GM21423 (cell line): ENCODE measurements around the gene OGDHL.
"Not testable (repeated sequence)": the region's sequence is repeated elsewhere in the genome, so short reads cannot be mapped to it uniquely, and the experiment has no call there.

ENCODE experiments used
- ATAC-seq: cut with Tn5 transposase; IDR thresholded peaks from one replicate; pipeline ENCODE4 v1.9.1; 2021; ENCODE audit warnings: mild to moderate bottlenecking, moderate library complexity; ENCODE audit not compliant: unreplicated experiment

OGDHL gene

DNA sequence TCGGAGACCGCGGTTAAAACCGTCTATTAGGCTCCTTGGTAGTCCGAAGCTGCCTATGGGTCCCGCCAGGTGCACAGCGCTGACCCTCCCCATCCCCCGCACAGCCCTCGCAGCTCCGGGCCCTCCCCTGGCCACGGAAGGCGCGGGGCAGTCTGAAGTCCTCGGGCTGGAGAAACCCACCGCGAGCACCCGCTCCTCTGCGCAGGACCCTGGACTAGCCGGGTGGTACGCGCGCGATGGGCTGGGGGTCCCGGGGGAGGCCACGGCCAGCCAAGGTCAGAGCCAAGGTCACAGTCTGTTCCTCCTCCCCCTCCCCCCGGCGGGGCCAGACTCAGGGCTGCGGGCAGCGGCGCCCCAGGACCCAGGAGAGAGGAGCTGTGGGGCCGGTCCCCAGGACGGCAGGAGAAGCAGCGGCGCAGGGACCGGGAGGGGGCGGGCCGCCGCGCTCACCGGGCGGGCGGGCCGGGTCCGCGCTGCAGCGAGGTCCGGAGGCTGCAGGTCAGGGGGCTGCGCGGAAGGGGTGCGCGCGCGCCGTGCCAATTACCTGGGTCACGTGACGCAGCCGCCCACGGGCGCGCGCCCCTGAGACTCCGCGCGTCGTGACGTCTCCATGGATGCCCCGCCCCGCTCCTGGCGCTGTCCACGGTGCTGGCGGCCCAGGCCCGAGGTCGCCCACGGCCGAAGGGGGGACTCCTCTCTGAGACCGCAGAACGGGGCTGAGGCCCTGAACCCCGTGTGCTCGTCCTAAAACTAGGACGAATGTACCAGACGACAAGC is at the start of gene OGDHL:
Gene OGDHL (minus strand): TSS at position 535 of the 777 bp plus-strand sequence. CDS start 3,731 bp downstream, outside the sequence.
- no peak for ATAC-seq

- no peak for ATAC-seq
These were observed 41.9 kb upstream of the OGDHL start for GRCh38 chr10:49803988-49804387.

- ATAC-seq: no peak
These were observed 36.2 kb upstream of the OGDHL start for GRCh38 chr10:49798275-49798674.

DNA sequence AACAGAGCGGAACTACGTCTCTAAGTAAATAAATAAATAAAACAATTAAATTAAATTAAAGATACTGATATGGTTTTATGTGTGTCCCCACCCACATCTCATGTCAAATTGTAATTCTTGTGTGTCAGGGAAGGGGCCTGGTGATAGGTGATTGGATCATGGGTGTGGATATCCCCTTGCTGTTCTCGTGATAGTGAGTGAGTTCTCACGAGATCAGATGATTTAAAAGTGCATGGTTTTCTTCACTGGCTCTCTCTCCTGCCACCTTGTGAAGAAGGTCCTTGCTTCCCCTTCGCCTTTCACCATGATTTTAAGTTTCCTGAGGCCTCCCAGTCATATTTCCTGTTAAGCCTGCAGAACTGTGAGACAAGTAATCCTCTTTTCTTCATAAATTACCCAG is 29.0 kb upstream of the OGDHL start:
- ATAC-seq: no peak

DNA sequence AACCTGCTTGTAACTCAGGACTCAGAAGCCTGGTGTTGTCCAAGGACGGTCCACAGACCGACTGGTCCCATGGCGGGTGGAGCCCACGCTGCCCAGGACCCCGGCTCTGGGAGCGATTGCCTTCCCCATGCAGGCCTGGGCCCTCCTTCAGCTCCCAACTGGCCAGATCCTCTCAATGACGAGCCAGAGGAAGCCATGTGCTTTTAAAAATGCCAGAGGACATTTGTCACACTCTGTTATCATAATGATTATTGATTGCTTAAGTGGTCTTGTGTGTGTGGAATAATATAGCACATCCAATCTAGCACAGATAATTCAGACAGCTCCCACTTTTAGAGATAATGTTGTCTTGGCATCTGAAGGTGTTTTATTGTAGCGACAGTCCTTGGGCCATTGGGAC is 22.6 kb upstream of the OGDHL start:
- no peak for ATAC-seq

DNA sequence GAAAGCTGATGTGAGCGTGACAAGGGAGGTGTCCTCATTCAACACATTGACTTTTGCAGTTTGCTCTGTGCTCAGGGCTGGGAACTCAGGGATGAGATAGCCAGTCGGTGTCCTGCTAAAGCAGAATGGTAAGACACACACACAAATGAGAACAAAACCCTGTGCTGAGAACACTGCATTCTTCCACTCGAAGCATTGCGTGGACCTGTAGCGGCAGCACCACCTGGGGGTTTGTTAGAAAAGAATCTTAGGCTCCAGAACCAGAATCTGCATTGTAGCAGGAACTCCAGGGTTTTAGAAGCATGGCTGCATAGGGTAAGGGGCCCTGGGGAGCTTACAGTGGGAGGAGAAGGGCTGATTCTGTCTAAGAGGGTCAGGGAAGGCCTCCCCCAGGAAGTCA is 21.5 kb upstream of the OGDHL start:
- no peak for ATAC-seq

- no peak for ATAC-seq
These were observed 19.1 kb upstream of the OGDHL start for GRCh38 chr10:49781247-49781646.

GRCh38 chr10:49778197-49778596 is 16.1 kb upstream of the OGDHL start:
- ATAC-seq: no peak

DNA sequence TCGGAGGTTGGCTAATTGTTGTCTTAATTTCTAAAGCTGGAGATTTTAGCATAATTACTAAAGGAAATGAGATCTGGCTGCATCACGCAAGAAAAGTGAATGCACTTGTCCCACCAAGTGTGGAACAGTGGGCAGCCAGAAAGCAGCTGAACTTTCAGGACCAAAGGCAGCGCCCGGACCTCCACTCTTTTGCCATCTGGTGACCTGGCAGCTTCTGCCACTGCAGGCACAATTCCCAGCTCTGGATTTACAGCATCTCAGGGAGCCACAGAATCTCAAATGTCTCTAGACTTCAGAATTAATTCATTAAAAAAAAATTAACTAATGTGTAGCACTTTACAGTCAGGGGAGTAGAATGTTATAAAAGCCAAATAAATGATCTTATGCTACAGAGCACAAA is 14.7 kb upstream of the OGDHL start:
- ATAC-seq: no peak

GRCh38 chr10:49775014-49775413 is 12.9 kb upstream of the OGDHL start:
- ATAC-seq: no peak

DNA sequence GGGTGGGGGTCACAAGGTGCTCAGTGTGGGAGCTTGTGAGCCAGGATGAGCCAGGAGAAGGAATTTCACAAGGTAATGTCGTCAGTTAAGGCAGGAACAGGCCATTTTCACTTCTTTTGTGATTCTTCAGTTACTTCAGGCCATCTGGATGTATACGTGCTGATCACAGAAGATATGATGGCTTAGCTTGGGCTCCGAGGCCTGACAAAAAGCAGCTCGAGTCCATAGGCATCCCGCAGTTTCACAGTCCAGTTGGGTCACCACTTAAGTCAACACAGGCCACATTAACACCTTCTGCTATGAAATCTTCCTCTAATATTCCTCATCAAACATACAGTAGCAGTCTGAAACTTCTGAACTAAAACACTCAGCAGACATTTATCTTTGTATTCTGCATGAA is 10.8 kb upstream of the OGDHL start:
- ATAC-seq: not testable (repeated sequence)

GRCh38 chr10:49771046-49771445 is 8.9 kb upstream of the OGDHL start:
- not testable (repeated sequence) for ATAC-seq

- ATAC-seq: no peak
These were observed 7.6 kb upstream of the OGDHL start for GRCh38 chr10:49769692-49770091.

- no peak for ATAC-seq
These were observed 6.6 kb upstream of the OGDHL start for GRCh38 chr10:49768731-49769130.

GRCh38 chr10:49768329-49768728 is 6.2 kb upstream of the OGDHL start:
- ATAC-seq: no peak

- ATAC-seq: no peak
These were observed 5.6 kb upstream of the OGDHL start for GRCh38 chr10:49767752-49768151.

DNA sequence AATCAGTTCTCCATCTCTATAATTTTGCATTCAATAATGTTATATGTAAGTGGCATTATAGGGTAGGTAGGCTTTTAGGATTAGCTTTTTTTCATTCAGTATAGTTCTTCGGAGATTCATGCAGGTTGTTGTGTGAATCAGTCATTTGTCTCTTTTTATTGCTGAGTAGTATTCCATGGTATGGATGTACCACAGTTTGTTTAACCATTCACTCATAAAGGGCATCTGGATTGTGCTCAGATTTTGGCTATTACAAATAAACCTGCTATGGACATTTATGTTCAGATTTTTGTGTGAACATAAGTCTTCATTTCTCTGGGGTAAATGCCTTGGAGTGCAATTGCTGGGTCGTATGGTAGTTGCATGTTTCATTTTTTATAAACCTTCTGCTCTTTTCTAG is 4.4 kb upstream of the OGDHL start:
- no peak for ATAC-seq

DNA sequence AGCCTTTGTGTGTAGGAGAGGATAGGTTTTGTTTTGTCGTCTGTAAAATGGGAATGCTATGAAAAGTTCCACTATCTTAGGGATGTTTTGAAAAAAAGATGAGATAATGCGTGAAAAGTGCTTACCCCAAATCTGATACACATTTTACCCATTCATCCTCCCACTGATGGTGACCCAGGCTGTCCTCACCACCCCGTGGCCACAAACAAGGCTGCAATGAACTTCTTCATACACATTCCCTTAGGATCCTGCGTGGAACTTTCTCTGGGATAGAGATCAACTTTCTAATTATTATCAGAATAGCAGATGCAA is 399 bp upstream of the OGDHL start:
- ATAC-seq: no peak

- ATAC-seq: no peak
These were observed 828 bp downstream of the OGDHL start for GRCh38 chr10:49761201-49761788.

- no peak for ATAC-seq
These were observed 1.3 kb downstream of the OGDHL start for GRCh38 chr10:49760789-49761188.

GRCh38 chr10:49759787-49760551 is 2.2 kb downstream of the OGDHL start:
- ATAC-seq: no peak
